ENCODE data around the gene FGF8.
"Not testable (repeated sequence)": the region's sequence is repeated elsewhere in the genome, so short reads cannot be mapped to it uniquely, and the experiment has no call there.

Gene FGF8

DNA sequence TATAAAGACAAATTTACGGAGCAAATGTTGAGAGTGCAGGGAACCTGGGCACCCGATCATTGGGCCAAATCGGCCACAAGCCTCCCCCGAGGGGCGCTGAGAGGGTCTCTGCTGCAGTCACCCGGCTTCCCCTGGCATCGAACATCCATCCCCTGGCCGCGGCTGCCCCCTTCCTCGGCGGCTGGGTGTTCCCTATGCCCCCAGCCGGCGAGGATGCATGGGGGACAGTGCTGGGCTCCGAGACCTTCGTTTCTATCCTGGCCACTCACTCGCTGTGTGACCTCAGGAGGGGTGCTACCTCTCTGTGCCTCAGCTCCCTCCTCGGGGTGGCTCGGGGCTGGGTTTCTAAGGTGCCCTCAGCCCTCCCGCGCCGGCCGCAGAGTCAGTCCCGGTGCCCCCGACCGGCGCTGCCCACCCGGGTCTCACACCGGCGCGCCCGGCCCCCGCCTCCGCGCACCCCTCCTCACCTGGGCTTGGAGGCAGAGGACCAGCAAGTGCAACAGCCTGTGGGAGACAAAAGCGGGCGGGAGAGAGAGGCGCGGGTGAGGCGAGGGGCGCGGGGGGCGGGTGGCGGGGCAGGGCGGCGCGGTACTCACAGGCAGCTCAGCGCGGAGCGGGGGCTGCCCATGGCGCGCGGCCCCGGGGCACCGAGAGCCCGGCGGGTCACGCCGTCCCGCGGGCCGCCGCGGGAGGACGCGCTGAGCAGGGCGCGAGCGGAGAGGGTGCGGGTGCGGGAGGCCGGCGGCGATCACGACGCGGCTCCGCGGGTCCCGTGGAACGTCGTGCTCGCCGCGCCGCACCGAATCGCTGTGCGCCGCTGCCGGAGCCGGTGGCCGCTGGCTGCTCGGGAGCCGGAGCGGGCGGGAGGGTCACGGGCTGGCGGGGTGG lies at the start of gene FGF8:
FGF8 (minus strand) TSS at position 842 of the 888 bp plus-strand sequence; CDS start at position 628, 214 bp downstream.
- no peak for DNase-seq

DNA sequence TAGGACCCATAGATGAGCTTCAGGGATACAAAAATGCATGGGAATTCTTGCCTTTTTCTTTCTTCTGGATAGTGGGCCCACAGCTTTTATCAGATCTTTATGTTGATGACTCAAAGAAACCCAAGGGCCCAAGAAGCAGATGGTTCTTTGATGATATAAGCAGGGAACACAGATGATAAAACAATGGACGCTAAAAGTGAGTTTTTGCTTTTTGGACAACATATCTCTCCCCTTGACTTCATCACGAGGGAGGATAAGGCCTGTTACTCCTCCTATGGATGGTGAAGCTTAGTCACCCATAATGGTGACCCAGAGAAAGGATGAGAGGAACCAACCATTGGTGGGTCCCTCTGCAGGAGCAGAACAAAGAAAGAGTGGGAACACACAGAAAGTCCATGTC lies 48.8 kb upstream of the FGF8 start:
- no peak for DNase-seq

- DNase-seq = peak in 1 of 2 experiments; percentile 49
Observed at GRCh38 chr10:101818872-101819633, 43.1 kb upstream of the FGF8 start.

DNA sequence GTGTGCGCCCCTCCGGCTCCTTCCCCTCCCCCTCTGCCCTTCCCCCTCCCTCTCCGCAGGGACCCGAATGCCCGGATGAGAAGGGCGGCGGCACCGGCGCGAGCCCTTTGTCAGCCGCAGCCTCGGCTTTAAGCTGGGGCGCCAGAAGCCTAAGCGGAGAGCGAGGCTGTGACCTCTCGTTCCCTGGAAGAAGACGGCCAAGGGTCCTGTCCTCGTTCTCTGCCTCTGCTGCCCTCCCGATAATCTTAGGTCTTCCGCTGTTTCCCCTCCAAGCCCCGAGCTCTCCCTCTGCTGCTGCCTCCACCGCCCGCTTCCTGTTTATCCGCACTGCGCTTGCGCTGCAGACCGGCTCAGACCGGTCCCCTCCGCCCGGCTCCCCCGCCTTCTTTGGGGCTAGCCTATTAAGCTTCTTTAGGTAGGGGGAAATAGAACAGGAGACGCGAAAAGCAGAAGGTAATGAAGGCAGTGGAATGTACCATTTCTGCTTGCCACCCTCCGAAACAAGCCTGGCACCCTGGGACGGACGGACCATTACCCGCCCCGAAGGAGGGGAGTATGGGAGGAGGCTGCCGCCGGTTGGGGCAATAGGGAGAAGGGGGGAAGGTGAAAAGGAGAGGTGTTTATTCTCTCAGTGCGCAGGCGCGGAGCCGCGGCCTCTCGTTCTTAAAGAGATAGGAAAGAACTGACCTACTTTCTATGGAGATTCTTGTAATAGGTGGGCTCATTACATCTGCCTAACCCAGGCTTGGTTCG lies 42.4 kb upstream of the FGF8 start, which contains the start of gene OGA:
OGA (minus strand) TSS at position 326 of the 753 bp plus-strand sequence. CDS start 422 bp downstream, outside the sequence.
- DNase-seq = peak; percentile 89 to 94

- peak; percentile 48 to 52 for DNase-seq
Observed at GRCh38 chr10:101817337-101818118, 41.6 kb upstream of the FGF8 start.

- no peak for DNase-seq
Observed at GRCh38 chr10:101816913-101817336, 41.0 kb upstream of the FGF8 start.

DNA sequence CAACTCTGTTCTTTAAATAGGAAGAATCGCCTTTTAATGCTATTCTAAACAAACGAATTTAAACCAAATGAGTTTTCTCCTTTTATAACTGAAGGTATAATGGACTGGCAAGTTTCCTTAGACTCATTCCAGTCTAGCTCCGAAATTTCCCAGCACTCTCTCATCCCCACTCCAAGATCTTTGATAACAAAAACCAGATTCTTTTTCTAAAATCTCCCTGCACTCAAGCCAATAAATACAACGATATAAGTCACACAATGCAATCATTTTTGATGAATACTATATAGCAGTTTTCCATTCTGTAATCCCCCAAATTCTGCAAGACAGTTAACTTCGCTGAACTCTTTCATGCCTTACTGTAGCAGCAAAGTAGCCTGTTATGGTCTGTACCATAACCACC lies 40.5 kb upstream of the FGF8 start:
- no peak for DNase-seq

DNA sequence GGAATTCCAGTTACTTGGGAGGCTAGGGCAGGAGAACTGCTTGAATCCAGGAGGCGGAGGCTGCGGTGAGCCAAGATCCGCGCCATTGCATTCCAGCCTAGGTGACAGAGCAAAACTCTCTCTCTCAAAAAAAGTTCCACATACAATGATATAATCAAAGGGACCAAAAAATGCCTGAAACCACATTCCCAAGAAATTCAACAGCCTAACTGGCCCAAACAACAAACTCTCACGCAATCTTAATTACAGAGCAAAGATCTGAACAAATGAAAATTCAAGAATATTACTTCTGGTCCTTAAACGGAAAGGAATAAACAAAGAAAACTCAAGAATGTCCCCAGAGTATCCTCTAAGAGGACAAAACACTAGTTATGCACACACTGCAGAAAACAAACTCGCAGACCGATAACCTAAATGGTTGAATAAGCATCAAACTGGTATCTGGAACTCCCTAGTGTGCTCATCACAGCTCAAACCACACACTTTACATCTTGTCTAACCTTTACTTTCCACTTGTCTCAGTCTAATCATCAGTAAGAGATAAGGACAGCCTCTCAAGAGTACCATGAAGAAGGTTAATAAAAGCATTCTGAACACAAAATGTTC lies 38.7 kb upstream of the FGF8 start:
- no peak for DNase-seq

GRCh38 chr10:101812606-101813005 lies 36.7 kb upstream of the FGF8 start:
- peak in 1 of 2 experiments; percentile 25 for DNase-seq

GRCh38 chr10:101807158-101807557 lies 31.2 kb upstream of the FGF8 start:
- DNase-seq = no peak

DNA sequence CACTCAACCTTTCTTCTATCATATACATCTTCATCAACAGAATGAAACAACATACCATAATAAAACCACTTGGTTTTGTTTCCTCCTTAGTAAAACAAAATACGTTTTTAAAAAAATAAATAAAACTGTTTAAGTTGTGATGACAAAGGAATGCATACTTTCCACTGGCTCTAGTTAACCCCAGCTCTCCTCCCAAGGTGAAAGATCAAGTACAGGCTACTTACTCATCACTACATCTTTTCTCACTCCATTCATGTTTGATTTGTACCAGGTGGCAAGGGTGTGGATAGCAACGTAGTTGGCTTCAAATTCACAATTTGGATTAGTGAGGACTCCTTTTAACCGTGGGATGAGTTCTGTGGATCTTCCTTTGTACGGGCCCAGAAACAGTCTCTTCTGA lies 27.6 kb upstream of the FGF8 start:
- DNase-seq = no peak

- no peak for DNase-seq
Observed at GRCh38 chr10:101797403-101798059, 21.6 kb upstream of the FGF8 start.

- no peak for DNase-seq
Observed at GRCh38 chr10:101793526-101793925, 17.6 kb upstream of the FGF8 start.

- no peak for DNase-seq
Observed at GRCh38 chr10:101789686-101790085, 13.8 kb upstream of the FGF8 start.

- DNase-seq = not testable (repeated sequence)
Observed at GRCh38 chr10:101789231-101789630, 13.3 kb upstream of the FGF8 start.

GRCh38 chr10:101785801-101786200 lies 9.9 kb upstream of the FGF8 start:
- no peak for DNase-seq

DNA sequence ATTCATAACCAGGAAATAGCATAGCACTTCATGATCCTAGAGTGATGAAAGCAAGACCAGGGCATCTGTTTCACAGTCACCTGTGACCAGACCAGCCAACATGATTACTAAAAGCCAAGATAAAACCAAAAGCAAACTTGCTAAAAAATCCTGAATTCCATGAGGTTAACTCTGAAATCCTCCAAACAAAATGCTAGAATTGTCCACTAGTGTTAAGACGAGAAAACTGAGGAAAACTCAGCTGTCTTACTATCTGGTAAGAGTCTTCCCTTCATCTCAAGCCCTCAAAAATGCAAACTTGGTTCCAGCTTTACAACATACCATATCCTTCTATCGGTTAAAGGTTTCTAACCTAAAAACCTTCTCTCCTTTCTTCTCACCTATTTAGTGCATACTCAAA lies 8.6 kb upstream of the FGF8 start:
- DNase-seq = no peak

DNA sequence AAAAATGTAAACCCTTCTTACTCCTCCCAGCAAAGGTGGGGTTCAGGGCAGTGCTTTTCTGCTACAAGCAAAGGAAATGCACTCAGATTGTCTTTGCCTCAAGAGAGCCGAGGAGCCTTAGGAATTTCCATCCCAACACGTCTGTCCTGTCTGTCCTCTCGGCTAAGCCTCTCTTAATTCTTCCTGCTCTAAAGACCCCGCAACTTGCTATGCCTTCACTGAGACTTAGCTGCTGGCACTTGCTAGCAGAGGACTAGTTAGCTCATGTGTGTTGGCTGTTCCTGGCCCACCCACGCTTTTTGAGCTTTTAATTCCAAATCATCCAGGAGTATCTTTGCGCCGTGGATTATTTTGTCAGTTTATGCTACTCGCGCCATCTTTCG lies 7.8 kb upstream of the FGF8 start:
- DNase-seq = no peak

- peak; percentile 31 to 55 for DNase-seq
Observed at GRCh38 chr10:101782811-101783735, 7.2 kb upstream of the FGF8 start, which contains the start of gene NPM3. Gene NPM3 (minus strand): TSS chr10:101783446. CDS start chr10:101783390, 56 bp downstream.

Data from NCI-H524 (cell line).